PFSK-1 (cell line): ENCODE measurements around the gene OSBPL10.

ENCODE experiments used
- FOXP2 ChIP-seq: optimal IDR thresholded peaks from 2 replicates; pipeline ENCODE3; 2011; ENCODE audit warnings: borderline replicate concordance, control low read depth, inconsistent platforms; ENCODE audit not compliant: insufficient read depth; ENCODE audit errors: extremely low read length, extremely low read depth
- POLR2AphosphoS5 ChIP-seq: IDR thresholded peaks from 2 replicates; pipeline ENCODE4 v1.6.1; 2012; ENCODE audit warnings: low read depth, mild to moderate bottlenecking, control low read depth, low read length, moderate library complexity
- SIN3A ChIP-seq: IDR thresholded peaks from 2 replicates; pipeline ENCODE4 v1.6.1; 2012; ENCODE audit warnings: mild to moderate bottlenecking, low read length, moderate library complexity, borderline replicate concordance; ENCODE audit not compliant: insufficient read depth
- TAF1 ChIP-seq: IDR thresholded peaks from 2 replicates; pipeline ENCODE4 v1.6.1; 2012; ENCODE audit warnings: low read length, control low read depth, borderline replicate concordance; ENCODE audit not compliant: insufficient read depth
- TF ChIP-seq, protein P1 (sequence below), 2 experiments: IDR thresholded peaks; 2 replicates each; pipeline versions ENCODE4 v1.6.1 to v1.8.0; 2011 to 2012; ENCODE audit warnings: low read depth in 2 of 2, low read length in 2 of 2, control low read depth in 1 of 2, inconsistent platforms in 1 of 2, mild to moderate bottlenecking in 1 of 2, moderate library complexity in 1 of 2; ENCODE audit not compliant: insufficient read depth in 1 of 2

Gene OSBPL10

DNA sequence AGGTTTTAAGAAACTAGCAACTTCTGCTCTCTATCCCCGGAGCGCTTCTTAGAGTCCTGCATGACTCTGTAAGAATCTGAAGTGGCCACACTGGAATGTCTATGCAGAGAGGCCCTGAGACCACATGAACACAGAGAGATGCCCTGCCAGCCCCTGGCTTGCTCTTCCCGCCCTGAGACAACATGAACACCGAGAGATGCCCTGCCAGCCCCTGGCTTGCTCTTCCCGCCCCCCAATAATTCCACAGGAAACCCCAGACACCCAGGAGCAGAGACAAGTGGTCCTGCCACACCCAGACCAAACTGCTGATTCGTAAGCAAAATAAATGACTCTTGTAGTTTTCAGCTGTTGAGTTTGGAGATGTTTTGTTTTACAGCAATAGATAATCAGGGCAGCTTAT is 166.1 kb downstream of the OSBPL10 start:
- TF ChIP-seq TAF1 (no peak), FOXP2 (no peak), SIN3A (no peak), POLR2AphosphoS5 (no peak)
- TF ChIP-seq, protein P1, sequence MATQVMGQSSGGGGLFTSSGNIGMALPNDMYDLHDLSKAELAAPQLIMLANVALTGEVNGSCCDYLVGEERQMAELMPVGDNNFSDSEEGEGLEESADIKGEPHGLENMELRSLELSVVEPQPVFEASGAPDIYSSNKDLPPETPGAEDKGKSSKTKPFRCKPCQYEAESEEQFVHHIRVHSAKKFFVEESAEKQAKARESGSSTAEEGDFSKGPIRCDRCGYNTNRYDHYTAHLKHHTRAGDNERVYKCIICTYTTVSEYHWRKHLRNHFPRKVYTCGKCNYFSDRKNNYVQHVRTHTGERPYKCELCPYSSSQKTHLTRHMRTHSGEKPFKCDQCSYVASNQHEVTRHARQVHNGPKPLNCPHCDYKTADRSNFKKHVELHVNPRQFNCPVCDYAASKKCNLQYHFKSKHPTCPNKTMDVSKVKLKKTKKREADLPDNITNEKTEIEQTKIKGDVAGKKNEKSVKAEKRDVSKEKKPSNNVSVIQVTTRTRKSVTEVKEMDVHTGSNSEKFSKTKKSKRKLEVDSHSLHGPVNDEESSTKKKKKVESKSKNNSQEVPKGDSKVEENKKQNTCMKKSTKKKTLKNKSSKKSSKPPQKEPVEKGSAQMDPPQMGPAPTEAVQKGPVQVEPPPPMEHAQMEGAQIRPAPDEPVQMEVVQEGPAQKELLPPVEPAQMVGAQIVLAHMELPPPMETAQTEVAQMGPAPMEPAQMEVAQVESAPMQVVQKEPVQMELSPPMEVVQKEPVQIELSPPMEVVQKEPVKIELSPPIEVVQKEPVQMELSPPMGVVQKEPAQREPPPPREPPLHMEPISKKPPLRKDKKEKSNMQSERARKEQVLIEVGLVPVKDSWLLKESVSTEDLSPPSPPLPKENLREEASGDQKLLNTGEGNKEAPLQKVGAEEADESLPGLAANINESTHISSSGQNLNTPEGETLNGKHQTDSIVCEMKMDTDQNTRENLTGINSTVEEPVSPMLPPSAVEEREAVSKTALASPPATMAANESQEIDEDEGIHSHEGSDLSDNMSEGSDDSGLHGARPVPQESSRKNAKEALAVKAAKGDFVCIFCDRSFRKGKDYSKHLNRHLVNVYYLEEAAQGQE (IDR thresholded peaks at IDR 0.05; ENCODE audit: insufficient read depth in 1 of 2, low read depth in 2 of 2, low read length in 2 of 2): no peak

DNA sequence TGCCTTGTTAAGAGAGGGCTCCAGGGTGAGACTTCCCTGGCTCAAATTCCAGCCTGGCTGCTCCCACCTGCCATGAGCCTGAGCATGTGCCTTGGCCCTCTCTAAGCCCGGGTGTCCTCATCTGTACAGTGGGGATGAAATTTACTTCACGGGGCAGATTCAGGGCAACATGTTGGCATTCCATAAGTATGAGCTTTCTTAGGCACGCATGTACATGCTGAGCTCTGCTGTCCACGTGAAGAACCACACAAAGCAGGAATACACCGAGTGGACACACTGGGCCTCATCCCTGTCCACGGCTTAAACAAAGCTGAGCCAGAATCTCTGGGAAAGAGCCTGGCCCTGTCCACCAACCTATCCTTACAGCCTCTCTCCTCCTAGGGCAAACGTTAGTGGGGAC is 167.4 kb downstream of the OSBPL10 start:
- no peak for TF ChIP-seq POLR2AphosphoS5
- no peak for TF ChIP-seq SIN3A
- TF ChIP-seq, protein P1 (IDR thresholded peaks at IDR 0.05; ENCODE audit: insufficient read depth in 1 of 2, low read depth in 2 of 2, low read length in 2 of 2): no peak
- TF ChIP-seq FOXP2: no peak
- TF ChIP-seq TAF1: no peak

DNA sequence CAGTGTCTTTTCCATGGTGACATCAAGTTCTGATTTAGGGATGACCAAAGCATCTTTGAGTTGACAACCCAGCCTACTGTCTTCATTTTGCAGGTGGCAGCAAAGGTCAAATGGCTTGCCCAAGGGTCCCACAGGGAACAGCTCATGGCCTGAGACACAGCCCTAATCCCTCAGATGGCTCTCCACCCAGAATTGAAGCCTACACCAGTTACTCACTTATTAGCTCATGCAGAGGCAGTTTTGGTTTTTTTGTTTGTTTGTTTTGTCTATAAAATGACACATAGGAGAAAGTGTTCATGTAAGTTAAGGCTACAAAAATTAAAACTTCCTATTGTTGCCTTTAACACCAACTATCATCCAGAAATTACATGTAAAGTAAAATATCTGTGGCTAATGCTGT is 167.9 kb downstream of the OSBPL10 start:
- TF ChIP-seq TAF1 (no peak), POLR2AphosphoS5 (no peak)

DNA sequence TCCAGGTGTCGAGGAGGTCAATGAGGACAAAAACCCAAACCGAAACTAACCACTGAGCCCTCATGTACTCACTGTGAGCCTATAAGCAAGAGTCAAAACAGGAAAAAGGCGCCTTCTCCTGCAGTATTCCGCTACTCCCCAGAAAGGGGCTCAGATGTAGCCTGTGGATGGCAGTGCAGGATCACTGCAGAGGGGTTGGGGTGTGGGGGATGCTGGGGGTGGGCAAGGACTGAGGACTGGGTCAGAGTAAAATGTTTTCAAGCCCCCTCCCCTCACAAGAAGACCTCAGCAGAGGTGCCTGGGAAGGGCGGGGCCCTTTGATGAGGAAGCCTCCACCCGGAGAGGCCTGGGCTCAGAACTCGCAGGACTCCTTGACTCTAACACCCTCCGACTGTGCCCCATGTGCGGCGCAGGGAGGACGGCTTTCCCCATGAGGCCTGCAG is 170.1 kb downstream of the OSBPL10 start:
- TF ChIP-seq TAF1 (no peak), POLR2AphosphoS5 (no peak), FOXP2 (no peak)
- TF ChIP-seq, protein P1 (IDR thresholded peaks at IDR 0.05; ENCODE audit: insufficient read depth in 1 of 2, low read depth in 2 of 2, low read length in 2 of 2): no peak

DNA sequence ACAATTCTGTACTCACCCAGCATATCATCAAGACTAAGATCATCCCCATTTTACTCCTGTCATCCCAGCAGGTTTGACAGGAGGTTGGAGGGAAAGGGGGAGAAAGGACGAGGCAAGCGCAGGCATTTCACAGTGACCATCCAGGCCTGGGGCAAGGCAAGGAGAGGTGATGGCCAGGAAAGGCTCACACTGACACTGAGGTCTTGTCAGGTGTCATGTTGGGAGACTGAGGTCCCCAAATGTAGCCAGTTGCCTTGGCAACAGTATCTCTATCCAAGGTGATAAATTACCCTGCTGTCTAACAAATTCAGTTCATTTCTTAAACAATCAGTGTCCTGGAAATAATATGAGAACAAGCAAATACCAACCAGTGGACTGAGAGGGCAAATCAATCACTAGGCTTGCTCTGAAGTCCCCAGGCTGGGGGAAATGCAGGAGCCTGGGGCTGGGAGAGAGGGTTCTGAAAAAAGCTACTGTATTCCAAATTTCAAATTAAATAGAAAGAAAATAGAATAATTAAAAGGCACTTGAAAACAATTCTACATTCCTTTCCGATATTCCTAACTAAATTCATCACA is 172.8 kb downstream of the OSBPL10 start:
- TF ChIP-seq TAF1: no peak
- no peak for TF ChIP-seq FOXP2

DNA sequence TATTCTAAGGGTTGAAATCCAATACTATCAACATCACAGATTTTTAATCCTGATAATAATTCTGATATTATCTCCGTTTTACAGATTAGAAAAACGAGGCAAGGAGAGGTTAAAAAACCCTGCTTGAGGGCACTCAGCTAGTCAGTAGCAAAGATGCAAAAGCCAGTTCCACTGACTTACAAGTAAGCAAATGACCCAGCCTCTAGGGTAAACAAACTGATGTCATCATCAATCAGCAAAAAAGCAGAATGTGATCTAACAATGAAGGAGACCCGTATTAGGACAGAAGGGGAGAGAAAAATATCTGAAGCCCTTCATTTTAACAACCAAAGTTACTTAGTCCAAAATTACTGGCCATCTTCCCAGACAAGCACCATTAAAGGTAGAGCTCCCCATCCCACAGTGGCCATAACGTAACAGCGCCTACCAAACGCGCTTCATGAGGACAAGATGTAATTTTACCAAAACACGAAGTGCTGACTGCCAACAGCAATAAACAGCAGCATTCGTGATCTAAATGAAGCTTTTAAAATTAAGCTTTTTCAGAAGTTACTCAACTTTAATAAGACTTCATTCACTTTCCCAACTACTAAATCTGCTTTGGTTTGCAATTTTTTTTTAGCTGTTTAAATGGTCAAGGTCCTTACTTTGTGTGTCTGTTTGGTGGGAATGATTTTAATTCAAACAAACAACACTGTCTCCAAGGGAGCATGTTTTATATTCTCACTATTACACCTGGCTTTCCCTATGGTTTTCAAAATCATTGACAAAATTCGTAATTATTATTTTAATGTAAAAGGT is 176.6 kb downstream of the OSBPL10 start:
- no peak for TF ChIP-seq TAF1
